DND-41 (cell line): ENCODE data around the gene FCN2.

Experiments
- ATAC-seq: fragments of 200-7000 bp; cut with Tn5 transposase; 3 replicates; pipeline ENCODE4 v1.9.1; 2021; ENCODE audit warnings: low read depth; ENCODE audit not compliant: insufficient read depth
- DNase-seq: peaks from one replicate; pipeline ENCODE4 v3.0.0-alpha.2; 2020
- H2AFZ ChIP-seq: 2 replicates; pipeline ENCODE4 v1.6.0; 2012; ENCODE audit warnings: low read depth, low read length
- H3K27ac ChIP-seq: 2 replicates; pipeline ENCODE4 v1.5.1; 2012; ENCODE audit warnings: low read length, inconsistent platforms
- H3K27me3 ChIP-seq: fragments of 200-600 bp; sonication (generic); 2 replicates; pipeline ENCODE4 v1.6.0; 2012; ENCODE audit warnings: low read length, mild to moderate bottlenecking, inconsistent platforms; ENCODE audit not compliant: insufficient read depth, poor library complexity
- H3K36me3 ChIP-seq: 2 replicates; pipeline ENCODE4 v1.5.1; 2012; ENCODE audit warnings: low read length, inconsistent platforms; ENCODE audit not compliant: insufficient read depth
- H3K4me1 ChIP-seq: 2 replicates; pipeline ENCODE4 v1.5.1; 2012; ENCODE audit warnings: mild to moderate bottlenecking, low read length; ENCODE audit not compliant: insufficient read depth
- H3K4me2 ChIP-seq: 2 replicates; pipeline ENCODE4 v1.6.0; 2012; ENCODE audit warnings: mild to moderate bottlenecking, moderate library complexity, low read length, inconsistent platforms; ENCODE audit not compliant: insufficient read depth
- H3K4me3 ChIP-seq, 2 experiments: fragments of 200-600 bp in 1 of 2; shearing (Covaris generic) in 1 of 2; 2 replicates each; pipeline ENCODE4 v1.5.1; 2012 to 2016; ENCODE audit warnings: inconsistent platforms in 2 of 2, low read length in 2 of 2, mild to moderate bottlenecking in 2 of 2, low read depth in 1 of 2, moderate library complexity in 1 of 2
- H3K79me2 ChIP-seq: 2 replicates; pipeline ENCODE4 v1.6.0; 2012; ENCODE audit warnings: low read length, inconsistent platforms; ENCODE audit not compliant: insufficient read depth
- H3K9ac ChIP-seq: 2 replicates; pipeline ENCODE4 v1.6.0; 2012; ENCODE audit warnings: low read depth, mild to moderate bottlenecking, inconsistent platforms, low read length, moderate library complexity
- H3K9me3 ChIP-seq: 2 replicates; pipeline ENCODE4 v1.5.1; 2012; ENCODE audit warnings: low read length, moderate library complexity, mild to moderate bottlenecking, inconsistent platforms; ENCODE audit not compliant: insufficient read depth, severe bottlenecking
- H4K20me1 ChIP-seq: 2 replicates; pipeline ENCODE4 v1.6.0; 2012; ENCODE audit warnings: low read length; ENCODE audit not compliant: insufficient read depth
- EZH2 ChIP-seq: IDR thresholded peaks from 3 replicates; pipeline ENCODE4 v1.6.1; 2012; ENCODE audit warnings: borderline replicate concordance, low read depth, mild to moderate bottlenecking, moderate library complexity, low read length, inconsistent platforms; ENCODE audit not compliant: severe bottlenecking
- TF ChIP-seq, protein P1 (sequence below): IDR thresholded peaks from 2 replicates; pipeline ENCODE4 v1.5.1; 2012; ENCODE audit warnings: borderline replicate concordance, low read length, moderate library complexity, mild to moderate bottlenecking; ENCODE audit not compliant: poor library complexity, severe bottlenecking; ENCODE audit errors: extremely low read depth

Gene FCN2

DNA sequence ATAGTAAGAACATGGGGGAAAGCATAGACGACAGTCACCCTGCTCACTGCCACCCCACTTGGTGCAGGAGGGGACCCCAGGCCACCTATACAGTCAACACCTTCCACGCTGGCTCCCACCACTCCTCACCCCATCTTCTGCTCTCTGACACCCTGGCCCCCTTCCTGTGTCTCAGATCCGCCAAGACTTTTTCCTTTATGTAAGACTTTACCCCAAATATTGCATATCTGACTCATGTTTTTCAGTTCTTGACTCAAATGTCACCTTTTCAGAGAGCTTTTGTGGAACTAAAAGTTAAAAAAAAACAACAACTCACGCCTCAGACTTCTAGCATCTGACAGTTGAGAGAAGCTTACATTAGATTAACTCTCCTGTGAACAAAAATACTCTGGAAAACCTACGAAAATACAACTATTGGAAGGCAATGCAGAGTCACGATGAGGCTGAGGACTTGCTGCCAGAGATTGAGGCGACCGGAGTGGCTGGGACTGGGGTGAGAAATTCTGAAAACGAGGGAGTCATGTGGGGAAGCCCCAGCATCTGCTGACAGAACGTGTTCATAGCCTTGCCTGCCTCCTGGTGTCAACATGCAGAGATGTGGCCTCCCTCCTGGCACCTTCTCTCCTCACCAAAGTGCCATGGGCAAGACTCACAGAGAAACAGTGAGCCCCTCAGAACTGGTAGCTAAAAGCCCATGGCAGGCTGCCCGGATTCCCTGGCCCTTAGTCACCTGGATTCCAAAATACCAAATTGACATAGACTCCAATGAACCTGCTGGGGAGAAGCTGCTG lies 22.4 kb upstream of the FCN2 start:
- no peaks in the 10 kb centered on the region for H3K79me2 ChIP-seq
- no peak for DNase-seq
- H3K4me2 ChIP-seq = no peak overlapping the region

DNA sequence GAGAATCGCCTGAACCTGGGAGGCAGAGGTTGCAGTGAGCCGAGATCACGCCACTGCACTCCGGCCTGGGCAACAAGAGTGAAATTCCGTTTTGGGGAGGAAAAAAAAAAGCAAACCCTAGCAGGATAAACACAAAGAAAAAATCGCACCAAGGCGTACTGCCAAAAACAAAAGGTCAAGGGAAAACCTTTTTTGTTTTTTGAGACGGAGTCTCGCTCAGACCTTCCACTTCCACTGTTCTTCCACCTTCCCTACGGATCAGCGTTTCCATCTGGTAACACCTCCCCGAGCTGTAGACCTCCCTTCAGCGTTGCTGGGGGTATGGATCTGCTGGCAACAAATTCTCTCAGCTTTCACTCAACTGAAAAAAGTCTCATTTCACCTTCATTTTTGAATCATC lies 20.1 kb upstream of the FCN2 start:
- H3K9me3 ChIP-seq = no peaks in the 10 kb centered on the region
- H2AFZ ChIP-seq = no peak overlapping the region
- H3K9ac ChIP-seq = no peak overlapping the region
- TF ChIP-seq EZH2 = no peak
- TF ChIP-seq, protein P1, sequence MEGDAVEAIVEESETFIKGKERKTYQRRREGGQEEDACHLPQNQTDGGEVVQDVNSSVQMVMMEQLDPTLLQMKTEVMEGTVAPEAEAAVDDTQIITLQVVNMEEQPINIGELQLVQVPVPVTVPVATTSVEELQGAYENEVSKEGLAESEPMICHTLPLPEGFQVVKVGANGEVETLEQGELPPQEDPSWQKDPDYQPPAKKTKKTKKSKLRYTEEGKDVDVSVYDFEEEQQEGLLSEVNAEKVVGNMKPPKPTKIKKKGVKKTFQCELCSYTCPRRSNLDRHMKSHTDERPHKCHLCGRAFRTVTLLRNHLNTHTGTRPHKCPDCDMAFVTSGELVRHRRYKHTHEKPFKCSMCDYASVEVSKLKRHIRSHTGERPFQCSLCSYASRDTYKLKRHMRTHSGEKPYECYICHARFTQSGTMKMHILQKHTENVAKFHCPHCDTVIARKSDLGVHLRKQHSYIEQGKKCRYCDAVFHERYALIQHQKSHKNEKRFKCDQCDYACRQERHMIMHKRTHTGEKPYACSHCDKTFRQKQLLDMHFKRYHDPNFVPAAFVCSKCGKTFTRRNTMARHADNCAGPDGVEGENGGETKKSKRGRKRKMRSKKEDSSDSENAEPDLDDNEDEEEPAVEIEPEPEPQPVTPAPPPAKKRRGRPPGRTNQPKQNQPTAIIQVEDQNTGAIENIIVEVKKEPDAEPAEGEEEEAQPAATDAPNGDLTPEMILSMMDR = no peak
- H4K20me1 ChIP-seq = no peaks in the 10 kb centered on the region
- H3K4me2 ChIP-seq = no peak overlapping the region
- H3K4me3 ChIP-seq = no peak overlapping the region
- no peaks in the 10 kb centered on the region for H3K4me1 ChIP-seq
- no peak for DNase-seq
- no peak overlapping the region for H3K27ac ChIP-seq
- ATAC-seq = no peak
- no peaks in the 10 kb centered on the region for H3K79me2 ChIP-seq
- H3K36me3 ChIP-seq = no peaks in the 10 kb centered on the region
- H3K27me3 ChIP-seq = no peaks in the 10 kb centered on the region

More for the DNA sequence above, 22.4 kb upstream of the FCN2 start:
- H3K9me3 ChIP-seq = no peaks in the 10 kb centered on the region
- no peak overlapping the region for H2AFZ ChIP-seq
- no peaks in the 10 kb centered on the region for H4K20me1 ChIP-seq
- no peaks in the 10 kb centered on the region for H3K27me3 ChIP-seq
- H3K36me3 ChIP-seq = no peaks in the 10 kb centered on the region
- H3K4me3 ChIP-seq = no peak overlapping the region
- H3K27ac ChIP-seq = no peak overlapping the region
- H3K9ac ChIP-seq = no peak overlapping the region
- TF ChIP-seq, protein P1 = no peak
- TF ChIP-seq EZH2 = no peak
- no peaks in the 10 kb centered on the region for H3K4me1 ChIP-seq
- no peak for ATAC-seq

DNA sequence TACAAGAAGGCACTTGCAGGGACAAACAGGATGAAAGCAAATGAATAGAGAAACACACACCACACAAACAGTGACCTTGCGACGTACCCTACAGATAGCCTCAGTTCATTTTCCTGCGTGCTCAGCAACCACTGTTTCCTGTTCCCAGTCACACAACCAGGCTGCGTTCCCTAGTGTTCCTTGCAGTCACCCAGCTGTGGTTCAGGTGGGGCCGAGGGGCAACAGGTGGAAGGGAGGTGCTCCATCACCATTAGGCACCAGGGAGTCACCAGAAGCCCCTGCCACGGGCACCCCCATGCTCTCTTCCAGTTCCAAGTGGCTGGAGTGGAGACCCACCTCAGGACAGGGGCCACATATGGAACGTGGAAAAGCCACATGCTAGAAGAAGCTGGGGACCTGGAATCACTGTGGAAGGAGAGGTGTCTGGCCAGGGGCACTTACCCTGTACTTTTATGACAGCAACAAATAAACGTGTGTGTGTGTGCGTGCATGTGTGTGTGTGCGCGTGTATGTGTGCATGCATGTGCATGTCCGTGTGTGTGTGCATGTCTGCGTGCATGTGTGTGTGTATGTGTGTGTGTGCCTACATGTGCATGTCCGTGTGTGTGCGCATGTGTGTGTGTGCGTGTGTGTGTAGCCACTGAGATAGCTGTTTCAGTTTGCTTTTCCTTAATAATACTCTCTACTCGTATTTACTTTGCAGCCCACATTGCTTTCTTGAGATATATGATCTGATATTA lies 18.8 kb upstream of the FCN2 start:
- no peak overlapping the region for H2AFZ ChIP-seq
- H4K20me1 ChIP-seq = no peaks in the 10 kb centered on the region
- no peak overlapping the region for H3K9ac ChIP-seq
- no peaks in the 10 kb centered on the region for H3K36me3 ChIP-seq
- H3K79me2 ChIP-seq = no peaks in the 10 kb centered on the region
- no peaks in the 10 kb centered on the region for H3K9me3 ChIP-seq
- DNase-seq (no peak), ATAC-seq (no peak)
- no peaks in the 10 kb centered on the region for H3K4me1 ChIP-seq
- H3K27ac ChIP-seq = no peak overlapping the region
- no peak overlapping the region for H3K4me3 ChIP-seq
- H3K27me3 ChIP-seq = no peaks in the 10 kb centered on the region
- H3K4me2 ChIP-seq = no peak overlapping the region
- no peak for TF ChIP-seq EZH2
- TF ChIP-seq, protein P1 = no peak
